Measurements from ENCODE around the gene ACER2. TPM values are rescaled to one million over a fixed set of nuclear protein-coding genes. Genes with fewer than 3 reads are reported as not detected.
A peak's percentile ranks its signal among the peaks of the same experiment; 100 is the strongest.

The ACER2 gene
- total RNA-seq, 1 experiment from 2014 or later: 1.9 TPM

- no peak for DNase-seq (ENCODE audit: low spot score)
Observed at GRCh38 chr9:19484699-19485098, 75.9 kb downstream of the ACER2 start.

- DNase-seq (ENCODE audit: low spot score): no peak
Observed at GRCh38 chr9:19485193-19485592, 76.4 kb downstream of the ACER2 start.

GRCh38 chr9:19486803-19487202 lies 78.0 kb downstream of the ACER2 start:
- DNase-seq (ENCODE audit: low spot score): no peak

GRCh38 chr9:19488721-19489120 lies 79.9 kb downstream of the ACER2 start:
- DNase-seq (ENCODE audit: low spot score): no peak

GRCh38 chr9:19490269-19490668 lies 81.5 kb downstream of the ACER2 start:
- no peak for DNase-seq (ENCODE audit: low spot score)

- DNase-seq (ENCODE audit: low spot score): no peak
Observed at GRCh38 chr9:19490828-19491227, 82.0 kb downstream of the ACER2 start.

- no peak for DNase-seq (ENCODE audit: low spot score)
Observed at GRCh38 chr9:19492775-19493173, 84.0 kb downstream of the ACER2 start.

GRCh38 chr9:19493174-19493811 lies 84.5 kb downstream of the ACER2 start:
- peak; percentile 70 for DNase-seq (ENCODE audit: low spot score)

- DNase-seq (ENCODE audit: low spot score): no peak
Observed at GRCh38 chr9:19493876-19494275, 85.1 kb downstream of the ACER2 start.

- no peak for DNase-seq (ENCODE audit: low spot score)
Observed at GRCh38 chr9:19495186-19496028, 86.6 kb downstream of the ACER2 start.

- no peak for DNase-seq (ENCODE audit: low spot score)
Observed at GRCh38 chr9:19496321-19497050, 87.7 kb downstream of the ACER2 start.

- DNase-seq (ENCODE audit: low spot score): no peak
Observed at GRCh38 chr9:19497276-19497675, 88.5 kb downstream of the ACER2 start.

GRCh38 chr9:19498015-19498414 lies 89.2 kb downstream of the ACER2 start:
- no peak for DNase-seq (ENCODE audit: low spot score)

Other genes starting within 250 kb of the ACER2 start
- gene DENND4C, start 178.3 kb upstream of the ACER2 start, total RNA-seq (2014; rRNA removed; shearing (Covaris generic)): 28.1 and 40.2 TPM in 2 replicates
- gene RPS6, start 28.8 kb upstream of the ACER2 start, total RNA-seq (2014; rRNA removed; shearing (Covaris generic)): 1,425 and 1,723 TPM in 2 replicates

Data from HT-29 (cell line).